ENCODE data around the gene SPPL2B. TPM values are rescaled to one million over a fixed set of nuclear protein-coding genes. Genes with fewer than 3 reads are reported as not detected.

SPPL2B gene
- total RNA-seq, 1 experiment from 2014 or later = 73.7 TPM

DNA sequence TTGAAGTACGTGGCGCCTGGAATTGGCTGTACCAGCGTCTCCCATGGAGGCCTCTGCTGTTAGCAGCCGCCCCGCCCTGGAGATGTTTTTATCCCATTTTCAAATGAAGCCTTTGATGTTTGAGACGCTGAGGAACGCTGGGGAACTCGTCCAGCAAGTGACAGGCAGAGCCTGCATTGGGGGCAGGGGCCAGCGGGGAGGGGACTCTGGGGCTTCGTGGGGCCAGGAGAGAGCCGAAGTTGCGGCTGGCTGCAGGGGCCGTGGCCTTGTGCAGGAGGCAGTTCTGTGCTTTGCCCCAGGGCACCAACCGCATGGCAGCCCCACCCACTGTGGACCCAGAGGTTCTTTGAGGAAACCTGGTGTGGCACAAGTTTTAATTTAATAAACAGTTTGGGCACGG is 13.5 kb downstream of the SPPL2B start:
- Mint-ChIP-seq H3K4me3 (no peak overlapping the region), H3K4me1 (peaks cover 3 to 8% of the 10 kb centered on the region in 2 experiments)
- H2AFZ ChIP-seq (ENCODE audit: low read length) = no peak overlapping the region

More for the DNA sequence above, 13.5 kb downstream of the SPPL2B start:
- H3K9me3 Mint-ChIP-seq = no peaks in the 10 kb centered on the region
- Histone ChIP-seq H3K79me1 (ENCODE audit: insufficient read depth, low read depth, low read length, poor library complexity, severe bottlenecking) (no peaks in the 10 kb centered on the region), H3T11ph (ENCODE audit: low read length) (no peak overlapping the region), H2BK120ac (ENCODE audit: low read depth, low read length, poor library complexity, severe bottlenecking) (no peak overlapping the region), H2AK5ac (ENCODE audit: insufficient read length, low read length) (no peak overlapping the region), H3K4ac (ENCODE audit: low read depth, low read length) (no peak overlapping the region), H3K23ac (ENCODE audit: insufficient read length, low read depth, low read length) (no peak overlapping the region), H2BK15ac (ENCODE audit: low read depth, low read length) (no peak overlapping the region), H3K9me3 (ENCODE audit: control insufficient read depth, low read depth, low read length) (no peaks in the 10 kb centered on the region), H3K27me3 (ENCODE audit: insufficient read depth, low read length) (no peaks in the 10 kb centered on the region), H3K79me2 (ENCODE audit: insufficient read depth, low read length) (no peaks in the 10 kb centered on the region), H3K23me2 (ENCODE audit: insufficient read length, low read depth, low read length, poor library complexity, severe bottlenecking) (no peaks in the 10 kb centered on the region), H3K4me2 (ENCODE audit: insufficient read depth, insufficient read length, low read length) (no peak overlapping the region), H2BK12ac (ENCODE audit: insufficient read length, low read depth, low read length) (no peak overlapping the region), H3K18ac (ENCODE audit: insufficient read length, low read depth, low read length) (no peak overlapping the region), H3K56ac (ENCODE audit: insufficient read length, low read depth, low read length) (no peak overlapping the region), H4K5ac (ENCODE audit: insufficient read length, low read depth, low read length) (no peak overlapping the region), H4K20me1 (ENCODE audit: control insufficient read depth, insufficient read depth, insufficient read length) (no peaks in the 10 kb centered on the region), H3K27ac (ENCODE audit: insufficient read length, low read depth, low read length) (no peak overlapping the region), H3K14ac (ENCODE audit: insufficient read depth, low read length) (no peak overlapping the region), H2BK5ac (ENCODE audit: insufficient read length, low read length) (no peak overlapping the region), H3K9ac (ENCODE audit: extremely low read depth, insufficient read length, low read length) (no peak overlapping the region), H4K91ac (ENCODE audit: insufficient read length, low read depth, low read length) (no peak overlapping the region), H4K8ac (replicated peaks; ENCODE audit: insufficient read length, low read depth, low read length) (no peak overlapping the region), H2BK20ac (ENCODE audit: low read depth, low read length, poor library complexity, severe bottlenecking) (no peak overlapping the region), H3K4me1 (ENCODE audit: insufficient read depth, low read length) (no peaks in the 10 kb centered on the region)
- TF ChIP-seq, protein P1, sequence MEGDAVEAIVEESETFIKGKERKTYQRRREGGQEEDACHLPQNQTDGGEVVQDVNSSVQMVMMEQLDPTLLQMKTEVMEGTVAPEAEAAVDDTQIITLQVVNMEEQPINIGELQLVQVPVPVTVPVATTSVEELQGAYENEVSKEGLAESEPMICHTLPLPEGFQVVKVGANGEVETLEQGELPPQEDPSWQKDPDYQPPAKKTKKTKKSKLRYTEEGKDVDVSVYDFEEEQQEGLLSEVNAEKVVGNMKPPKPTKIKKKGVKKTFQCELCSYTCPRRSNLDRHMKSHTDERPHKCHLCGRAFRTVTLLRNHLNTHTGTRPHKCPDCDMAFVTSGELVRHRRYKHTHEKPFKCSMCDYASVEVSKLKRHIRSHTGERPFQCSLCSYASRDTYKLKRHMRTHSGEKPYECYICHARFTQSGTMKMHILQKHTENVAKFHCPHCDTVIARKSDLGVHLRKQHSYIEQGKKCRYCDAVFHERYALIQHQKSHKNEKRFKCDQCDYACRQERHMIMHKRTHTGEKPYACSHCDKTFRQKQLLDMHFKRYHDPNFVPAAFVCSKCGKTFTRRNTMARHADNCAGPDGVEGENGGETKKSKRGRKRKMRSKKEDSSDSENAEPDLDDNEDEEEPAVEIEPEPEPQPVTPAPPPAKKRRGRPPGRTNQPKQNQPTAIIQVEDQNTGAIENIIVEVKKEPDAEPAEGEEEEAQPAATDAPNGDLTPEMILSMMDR (conservative IDR thresholded peaks at IDR 0.05) = no peak
- no peak for DNase-seq
- no peaks in the 10 kb centered on the region for H3K27me3 Mint-ChIP-seq (ENCODE audit: low read depth)
- peaks cover 1 to 14% (median 11%) of the 10 kb centered on the region in 3 experiments; a peak in 5 of 7 replicates for H3K36me3 Mint-ChIP-seq (ENCODE audit: insufficient read depth in 1 of 3, low read depth in 3 of 3)
- no peak overlapping the region for H3K27ac Mint-ChIP-seq
- no CpG with 5 or more reads among the region's 15 CpGs for WGBS (ENCODE audit: extremely low coverage, insufficient read length, low lambda C conversion rate)

Measured in H9 (cell line).